ENCODE measurements around the gene AJUBA. TPM values are rescaled to one million over a fixed set of nuclear protein-coding genes. Genes with fewer than 3 reads are reported as not detected.

Gene AJUBA
- total RNA-seq, 1 donor: 14.6 TPM

DNA sequence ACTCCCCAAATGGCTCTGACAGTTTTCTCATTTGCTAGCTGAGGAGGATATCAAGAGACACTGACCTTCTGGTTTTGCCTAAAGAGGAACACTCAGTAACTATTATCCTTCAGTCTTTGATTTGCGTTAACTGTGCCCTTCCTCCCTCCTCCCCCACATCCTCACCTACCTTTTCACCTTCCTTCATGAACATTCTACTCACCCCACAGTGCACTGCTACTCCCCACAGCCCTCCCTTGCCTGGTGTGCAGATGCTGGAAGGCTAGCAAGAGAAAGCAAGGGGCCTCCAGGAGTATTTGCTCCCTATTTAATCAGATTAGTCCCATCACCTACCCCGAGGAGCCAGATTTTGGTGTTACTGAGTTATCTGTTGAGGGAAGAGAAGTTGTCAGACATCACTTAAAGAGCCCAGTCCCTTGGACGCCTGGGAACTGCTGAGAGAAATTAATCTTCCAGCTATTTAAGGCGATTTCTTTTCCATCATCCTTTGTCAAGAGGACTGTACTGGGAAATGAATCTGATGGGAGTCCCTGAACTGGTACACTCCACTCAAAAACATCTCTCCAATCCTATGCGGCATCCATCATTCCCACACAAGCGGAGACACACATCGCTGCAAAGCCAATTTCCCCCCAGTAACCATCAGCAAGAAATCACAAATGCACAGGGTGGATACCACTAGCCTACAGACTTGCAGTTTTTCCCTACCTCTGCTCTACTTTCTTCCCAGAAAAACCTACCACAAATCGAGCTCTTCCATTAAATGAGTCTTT, 40.9 kb upstream of the AJUBA start:
- H3K4me3 ChIP-seq (ENCODE audit: low read depth, low read length): no peak overlapping the region
- TF ChIP-seq, protein P1, sequence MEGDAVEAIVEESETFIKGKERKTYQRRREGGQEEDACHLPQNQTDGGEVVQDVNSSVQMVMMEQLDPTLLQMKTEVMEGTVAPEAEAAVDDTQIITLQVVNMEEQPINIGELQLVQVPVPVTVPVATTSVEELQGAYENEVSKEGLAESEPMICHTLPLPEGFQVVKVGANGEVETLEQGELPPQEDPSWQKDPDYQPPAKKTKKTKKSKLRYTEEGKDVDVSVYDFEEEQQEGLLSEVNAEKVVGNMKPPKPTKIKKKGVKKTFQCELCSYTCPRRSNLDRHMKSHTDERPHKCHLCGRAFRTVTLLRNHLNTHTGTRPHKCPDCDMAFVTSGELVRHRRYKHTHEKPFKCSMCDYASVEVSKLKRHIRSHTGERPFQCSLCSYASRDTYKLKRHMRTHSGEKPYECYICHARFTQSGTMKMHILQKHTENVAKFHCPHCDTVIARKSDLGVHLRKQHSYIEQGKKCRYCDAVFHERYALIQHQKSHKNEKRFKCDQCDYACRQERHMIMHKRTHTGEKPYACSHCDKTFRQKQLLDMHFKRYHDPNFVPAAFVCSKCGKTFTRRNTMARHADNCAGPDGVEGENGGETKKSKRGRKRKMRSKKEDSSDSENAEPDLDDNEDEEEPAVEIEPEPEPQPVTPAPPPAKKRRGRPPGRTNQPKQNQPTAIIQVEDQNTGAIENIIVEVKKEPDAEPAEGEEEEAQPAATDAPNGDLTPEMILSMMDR (IDR thresholded peaks at IDR 0.05; ENCODE audit: insufficient read depth, low read length): no peak
- DNase-seq (ENCODE audit: low read depth): no peak

DNA sequence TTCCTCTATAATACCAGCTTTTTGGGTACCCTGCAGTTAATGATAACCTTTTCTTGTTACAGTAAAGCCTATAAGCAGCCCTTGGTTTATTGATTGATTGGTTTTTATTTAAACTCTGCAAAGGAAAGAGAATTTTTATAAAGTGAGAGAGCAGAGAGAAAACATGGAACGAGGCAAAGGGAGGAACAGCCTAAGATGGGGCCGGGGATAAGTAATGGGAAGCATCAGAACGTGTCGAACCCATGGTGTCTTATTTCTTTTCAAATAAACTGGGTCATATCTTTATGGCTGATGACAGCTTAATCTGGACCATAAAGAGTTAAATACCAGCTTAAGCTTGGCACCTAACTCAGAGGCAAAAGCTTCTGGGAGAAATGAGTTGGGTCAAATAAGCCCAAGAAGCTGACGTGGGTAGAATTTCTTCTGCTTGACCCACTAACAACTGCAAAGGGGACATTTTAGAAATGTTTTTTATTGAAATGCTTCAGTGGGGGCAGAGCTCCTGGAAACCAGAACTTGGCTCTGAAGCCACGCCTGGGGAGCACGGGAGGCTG, 39.6 kb upstream of the AJUBA start:
- no peak overlapping the region for H3K4me3 ChIP-seq (ENCODE audit: low read depth, low read length)
- TF ChIP-seq, protein P1 (IDR thresholded peaks at IDR 0.05; ENCODE audit: insufficient read depth, low read length): no peak
- no peak for DNase-seq (ENCODE audit: low read depth)

DNA sequence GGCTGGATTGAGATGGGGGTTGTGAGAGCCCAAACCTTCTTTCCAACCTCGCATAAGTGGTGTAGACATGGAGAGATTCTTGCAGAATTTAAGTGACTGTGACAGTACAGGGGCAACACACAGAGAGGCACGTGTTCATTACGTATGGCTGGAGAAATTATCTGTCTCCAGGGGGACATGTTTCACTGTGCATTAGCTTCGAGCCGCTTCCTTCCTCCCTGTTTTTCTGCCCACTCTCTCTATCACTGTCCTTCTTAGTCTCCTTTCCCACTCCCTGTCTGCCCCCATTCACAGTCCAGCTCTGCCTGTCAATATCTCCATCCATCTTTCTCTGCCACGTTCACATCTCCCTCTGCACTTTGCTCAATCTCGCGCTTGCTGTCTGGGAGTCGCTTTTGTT, 39.1 kb upstream of the AJUBA start:
- H3K4me3 ChIP-seq (ENCODE audit: low read depth, low read length): no peak overlapping the region
- DNase-seq (ENCODE audit: low read depth): no peak
- TF ChIP-seq, protein P1 (IDR thresholded peaks at IDR 0.05; ENCODE audit: insufficient read depth, low read length): no peak

DNA sequence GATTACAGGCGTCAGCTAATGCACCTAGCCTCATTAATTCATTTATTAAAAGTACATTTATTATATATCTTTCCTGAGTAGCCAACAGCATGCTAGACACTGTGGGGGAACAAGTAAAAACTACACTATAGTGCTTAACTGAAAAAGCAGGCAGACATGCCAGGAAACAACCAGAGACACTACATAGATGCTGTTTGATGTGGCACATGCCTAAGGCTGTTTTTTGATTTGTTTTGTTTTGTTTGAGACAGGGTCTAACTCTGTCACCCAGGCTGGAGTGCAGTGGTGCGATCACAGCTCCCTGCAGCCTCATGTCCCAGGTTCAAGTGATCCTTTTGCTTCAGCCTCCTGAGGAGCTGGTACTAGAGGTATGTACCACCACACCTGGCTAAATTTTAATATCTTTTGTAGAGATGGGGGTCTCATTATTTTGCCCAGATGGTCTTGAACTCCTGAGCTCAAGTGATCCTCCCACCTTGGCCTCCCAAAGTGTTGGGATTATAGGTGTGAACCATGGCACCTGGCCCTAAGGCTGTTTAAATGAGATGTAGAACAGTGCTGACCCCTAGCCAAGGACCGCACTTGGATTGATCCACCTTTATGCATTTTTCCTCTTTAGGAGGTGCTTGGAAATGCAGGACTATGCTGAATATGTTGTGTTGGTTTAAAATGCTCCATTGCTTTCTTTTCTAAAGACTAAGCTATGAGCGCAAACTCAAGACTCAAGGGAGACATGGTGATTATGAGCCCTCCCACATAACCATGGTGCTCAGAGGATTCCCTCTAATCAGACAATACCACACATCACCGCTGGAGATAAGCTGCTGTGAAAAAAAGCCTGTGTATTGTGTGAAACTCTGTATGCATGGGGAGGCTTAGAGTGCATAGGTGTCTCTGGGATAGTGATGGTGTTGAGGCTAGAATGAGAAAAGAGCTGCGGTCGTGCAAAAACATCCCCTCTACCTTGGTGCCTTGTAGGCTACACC, 38.1 kb upstream of the AJUBA start:
- no peak for DNase-seq (ENCODE audit: low read depth)
- H3K4me3 ChIP-seq (ENCODE audit: low read depth, low read length): no peak overlapping the region
- TF ChIP-seq, protein P1 (IDR thresholded peaks at IDR 0.05; ENCODE audit: insufficient read depth, low read length): no peak

DNA sequence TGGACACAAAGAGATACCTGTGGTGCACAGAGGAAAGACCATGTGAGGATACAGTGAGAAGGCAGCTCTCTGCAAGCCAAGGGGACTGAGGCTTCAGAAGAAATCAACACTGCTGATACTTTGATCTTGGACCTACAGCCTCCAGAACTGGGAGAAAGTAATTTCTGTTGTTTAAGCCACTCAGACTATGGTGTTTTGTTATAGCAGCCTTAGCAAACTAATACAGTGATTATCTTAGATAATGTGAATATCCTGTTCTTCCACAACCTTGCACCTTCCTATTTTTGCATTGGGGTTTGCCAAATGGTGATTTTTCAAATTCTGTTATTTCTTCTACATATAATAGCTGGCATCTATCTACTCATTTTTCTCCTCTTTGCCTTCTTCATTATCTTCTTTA, 35.8 kb upstream of the AJUBA start:
- TF ChIP-seq, protein P1 (IDR thresholded peaks at IDR 0.05; ENCODE audit: insufficient read depth, low read length): no peak
- no peak for DNase-seq (ENCODE audit: low read depth)
- H3K4me3 ChIP-seq (ENCODE audit: low read depth, low read length): no peak overlapping the region

DNA sequence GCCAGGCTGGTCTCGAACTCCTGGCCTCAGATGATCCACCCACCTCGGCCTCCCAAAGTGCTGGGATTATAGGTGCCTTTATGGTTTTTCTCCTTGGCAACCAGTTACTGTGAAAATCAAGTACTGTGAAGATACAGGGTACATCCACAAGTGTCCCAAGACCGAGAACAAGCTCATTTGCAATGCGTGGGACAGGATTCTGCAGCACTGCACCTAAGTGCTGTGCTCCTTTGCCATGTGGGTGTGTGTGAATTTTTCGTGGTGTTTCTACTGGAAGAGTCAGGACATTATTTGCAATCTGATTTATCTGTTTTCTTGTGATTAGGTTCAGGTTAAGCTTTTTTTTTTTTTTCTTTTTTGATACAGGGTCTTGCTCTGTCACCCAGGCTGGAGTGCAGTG, 34.7 kb upstream of the AJUBA start:
- TF ChIP-seq, protein P1 (IDR thresholded peaks at IDR 0.05; ENCODE audit: insufficient read depth, low read length): no peak
- no peak for DNase-seq (ENCODE audit: low read depth)
- H3K4me3 ChIP-seq (ENCODE audit: low read depth, low read length): no peak overlapping the region
